Chondrocyte (in vitro differentiated cells): Measurements from ENCODE around the gene PALLD. TPM values are rescaled to one million over a fixed set of nuclear protein-coding genes. Genes with fewer than 3 reads are reported as not detected.

Source experiments
- DNase-seq: peaks from one replicate; pipeline ENCODE4 v3.0.0; 2021; ENCODE audit warnings: mixed read lengths, low spot score
- H3K27ac Mint-ChIP-seq: one replicate; pipeline ENCODE4 v1.8.0; 2021; ENCODE audit warnings: mild to moderate bottlenecking, moderate library complexity, mixed read lengths; ENCODE audit not compliant: unreplicated experiment
- H3K27me3 Mint-ChIP-seq: 2 replicates; pipeline ENCODE4 v1.8.0; 2021; ENCODE audit warnings: low read depth, mixed read lengths
- H3K36me3 Mint-ChIP-seq: 2 replicates; pipeline ENCODE4 v1.8.0; 2021; ENCODE audit warnings: low read depth, mixed read lengths
- H3K4me1 Mint-ChIP-seq: 2 replicates; pipeline ENCODE4 v1.8.0; 2021; ENCODE audit warnings: low read depth, mild to moderate bottlenecking, mixed read lengths
- H3K4me3 Mint-ChIP-seq: one replicate; pipeline ENCODE4 v1.8.0; 2021; ENCODE audit warnings: mild to moderate bottlenecking, moderate library complexity, mixed read lengths; ENCODE audit not compliant: unreplicated experiment
- H3K9me3 Mint-ChIP-seq: 2 replicates; pipeline ENCODE4 v1.8.0; 2021; ENCODE audit warnings: low read depth, mixed read lengths
- total RNA-seq: library from RNA; stranded (reverse); gene quantifications from 3 replicates; pipeline ENCODE4 v1.2.1, GENCODE V29; 2021
- TF ChIP-seq, protein P1 (sequence below): fragments of 200-600 bp; sonication (generic); IDR thresholded peaks from 2 replicates; pipeline ENCODE4 v1.5.0; 2021; ENCODE audit warnings: antibody characterized with exemption, mild to moderate bottlenecking, moderate library complexity

PALLD gene
- total RNA-seq, 1 donor from 2014 or later: 900 TPM

DNA sequence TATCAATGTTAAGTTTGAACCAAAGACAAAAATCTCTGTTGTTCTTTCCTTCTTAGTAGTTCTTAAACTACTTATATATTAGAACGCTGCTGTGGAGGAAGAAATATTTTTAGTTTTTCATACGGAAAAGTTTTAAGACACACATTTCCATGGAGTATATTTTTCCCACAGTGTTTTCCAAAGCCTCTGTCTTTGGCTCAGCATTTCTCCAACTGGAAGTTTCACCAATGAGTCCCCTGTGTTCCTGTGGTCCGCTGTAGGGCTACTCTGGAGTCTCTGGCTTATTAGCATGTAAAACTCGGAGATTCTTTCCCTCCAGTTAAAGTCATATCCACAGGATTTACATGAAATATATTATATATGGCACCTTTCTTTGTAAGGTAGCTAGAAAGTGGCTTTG is 264.2 kb downstream of the PALLD start:
- no peak for DNase-seq

DNA sequence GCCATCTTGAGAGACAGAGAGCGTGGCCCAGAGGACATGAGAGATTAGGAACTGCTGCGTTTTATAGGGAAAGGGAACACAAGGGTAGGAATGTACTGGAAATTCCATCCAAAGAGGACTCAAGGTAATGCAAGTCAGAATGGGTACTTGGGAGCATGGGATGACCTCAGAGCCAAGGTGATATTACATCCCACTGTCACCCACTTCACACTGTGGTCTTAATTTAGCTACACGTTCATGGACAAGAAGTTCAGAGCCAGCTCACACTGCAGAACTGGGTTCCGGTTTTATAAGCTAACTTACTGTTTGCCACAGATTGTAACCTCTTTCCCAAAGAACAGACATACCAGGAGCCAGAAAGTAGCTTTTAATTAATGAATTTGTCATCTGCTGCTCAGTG is 268.5 kb downstream of the PALLD start:
- no peaks in the 10 kb centered on the region for H3K27me3 Mint-ChIP-seq
- H3K4me1 Mint-ChIP-seq: peaks cover 75% of the 10 kb centered on the region

More for the DNA sequence above, 264.2 kb downstream of the PALLD start:
- no peak overlapping the region for H3K4me3 Mint-ChIP-seq
- TF ChIP-seq, protein P1, sequence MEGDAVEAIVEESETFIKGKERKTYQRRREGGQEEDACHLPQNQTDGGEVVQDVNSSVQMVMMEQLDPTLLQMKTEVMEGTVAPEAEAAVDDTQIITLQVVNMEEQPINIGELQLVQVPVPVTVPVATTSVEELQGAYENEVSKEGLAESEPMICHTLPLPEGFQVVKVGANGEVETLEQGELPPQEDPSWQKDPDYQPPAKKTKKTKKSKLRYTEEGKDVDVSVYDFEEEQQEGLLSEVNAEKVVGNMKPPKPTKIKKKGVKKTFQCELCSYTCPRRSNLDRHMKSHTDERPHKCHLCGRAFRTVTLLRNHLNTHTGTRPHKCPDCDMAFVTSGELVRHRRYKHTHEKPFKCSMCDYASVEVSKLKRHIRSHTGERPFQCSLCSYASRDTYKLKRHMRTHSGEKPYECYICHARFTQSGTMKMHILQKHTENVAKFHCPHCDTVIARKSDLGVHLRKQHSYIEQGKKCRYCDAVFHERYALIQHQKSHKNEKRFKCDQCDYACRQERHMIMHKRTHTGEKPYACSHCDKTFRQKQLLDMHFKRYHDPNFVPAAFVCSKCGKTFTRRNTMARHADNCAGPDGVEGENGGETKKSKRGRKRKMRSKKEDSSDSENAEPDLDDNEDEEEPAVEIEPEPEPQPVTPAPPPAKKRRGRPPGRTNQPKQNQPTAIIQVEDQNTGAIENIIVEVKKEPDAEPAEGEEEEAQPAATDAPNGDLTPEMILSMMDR: no peak
- peak overlapping the region; percentile 93 for H3K27ac Mint-ChIP-seq
- no peaks in the 10 kb centered on the region for H3K9me3 Mint-ChIP-seq
- H3K36me3 Mint-ChIP-seq: peaks cover 34% of the 10 kb centered on the region
- H3K27me3 Mint-ChIP-seq: no peaks in the 10 kb centered on the region
- peaks cover 72% of the 10 kb centered on the region for H3K4me1 Mint-ChIP-seq

DNA sequence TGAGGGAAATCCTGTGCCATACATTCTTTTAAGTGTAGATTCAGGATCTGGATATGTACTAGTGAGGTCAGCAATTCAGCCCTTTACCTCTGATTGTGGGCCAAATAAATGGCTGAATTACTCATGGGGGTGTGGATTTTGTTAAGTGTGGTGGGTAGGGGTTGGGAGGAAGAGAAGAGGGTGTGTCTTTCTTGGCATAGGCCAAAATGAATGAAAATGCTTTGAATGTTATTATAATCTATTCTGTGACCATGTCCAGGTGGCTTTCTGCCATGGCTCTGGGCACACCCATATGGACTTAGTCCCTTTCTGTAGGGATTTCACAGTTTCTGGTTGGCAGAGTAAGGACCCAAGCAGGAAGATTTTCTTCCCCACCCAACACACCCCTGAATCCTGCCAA is 268.9 kb downstream of the PALLD start:
- Mint-ChIP-seq H3K27me3 (no peaks in the 10 kb centered on the region), H3K36me3 (peaks cover 33% of the 10 kb centered on the region), H3K4me3 (no peak overlapping the region), H3K27ac (peak overlapping the region; percentile 95), H3K9me3 (peaks cover 3% of the 10 kb centered on the region), H3K4me1 (peaks cover 75% of the 10 kb centered on the region)
- TF ChIP-seq, protein P1: no peak
- DNase-seq: no peak

More for the DNA sequence above, 268.5 kb downstream of the PALLD start:
- no peak for DNase-seq
- Mint-ChIP-seq H3K27ac (peak overlapping the region; percentile 95), H3K4me3 (no peak overlapping the region), H3K9me3 (peaks cover 3% of the 10 kb centered on the region), H3K36me3 (peaks cover 35% of the 10 kb centered on the region)
- TF ChIP-seq, protein P1: no peak

DNA sequence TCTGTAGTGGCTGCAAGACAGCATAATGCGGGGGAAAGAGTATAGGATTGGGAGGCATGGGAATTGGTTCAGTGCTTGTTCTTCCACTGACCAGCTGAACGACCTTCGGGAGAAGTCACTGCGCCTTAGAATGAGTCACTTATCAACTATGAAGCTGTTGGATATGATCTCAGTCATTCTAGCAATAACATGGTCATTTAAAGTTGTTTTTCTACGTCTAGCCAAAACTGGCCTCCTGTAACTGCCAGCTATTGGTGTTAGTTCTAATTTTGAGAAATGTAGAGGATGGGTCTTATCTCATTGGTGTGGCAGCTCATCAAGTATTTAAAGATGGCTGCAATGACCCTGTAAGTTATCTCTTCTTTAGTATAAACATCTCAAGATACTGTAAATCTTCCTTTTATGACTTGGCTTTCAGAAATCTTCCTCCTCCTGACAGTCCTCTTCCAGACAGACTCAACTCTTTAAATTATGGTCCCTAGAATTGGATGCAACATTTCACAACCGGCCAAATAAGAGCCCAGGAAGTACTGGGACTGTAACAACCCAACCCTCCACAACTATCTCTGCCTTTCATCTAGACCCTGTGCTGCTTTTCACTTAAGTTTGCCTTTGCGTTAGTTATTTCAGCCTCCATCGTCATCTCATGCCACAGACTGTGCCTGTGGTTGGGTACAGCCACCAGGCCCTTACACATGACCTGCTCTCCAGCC is 269.9 kb downstream of the PALLD start:
- Mint-ChIP-seq H3K4me1 (peaks cover 80% of the 10 kb centered on the region), H3K4me3 (no peak overlapping the region), H3K27me3 (no peaks in the 10 kb centered on the region), H3K27ac (peak overlapping the region; percentile 95), H3K36me3 (peaks cover 32% of the 10 kb centered on the region), H3K9me3 (peaks cover 3% of the 10 kb centered on the region)
- DNase-seq: no peak
- TF ChIP-seq, protein P1: no peak

DNA sequence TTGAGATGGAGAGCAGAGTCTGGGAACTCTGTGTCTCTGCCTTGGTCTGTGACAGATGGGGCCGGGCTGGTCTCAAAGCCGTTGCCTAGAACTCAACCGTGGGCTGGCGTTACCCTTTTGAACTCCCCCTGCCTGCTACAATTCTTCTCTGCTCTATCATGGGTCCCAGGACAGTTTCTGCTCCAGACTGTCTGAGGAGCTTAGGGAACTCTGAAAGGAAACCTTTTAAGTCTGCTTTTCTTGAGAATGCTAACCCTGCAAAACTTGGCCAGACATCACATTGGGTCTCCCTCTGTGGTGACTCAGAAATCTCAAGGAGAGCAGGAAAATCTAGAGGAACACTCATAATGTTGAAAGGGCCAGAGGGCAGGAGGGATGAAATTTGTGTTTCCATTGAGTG is 272.6 kb downstream of the PALLD start:
- peaks cover 96% of the 10 kb centered on the region for H3K4me1 Mint-ChIP-seq
- TF ChIP-seq, protein P1: no peak
- H3K4me3 Mint-ChIP-seq: peak overlapping the region; percentile 46
- H3K27me3 Mint-ChIP-seq: no peaks in the 10 kb centered on the region
- peak overlapping the region; percentile 95 for H3K27ac Mint-ChIP-seq
- peaks cover 3% of the 10 kb centered on the region for H3K9me3 Mint-ChIP-seq
- DNase-seq: no peak
- H3K36me3 Mint-ChIP-seq: peaks cover 26% of the 10 kb centered on the region
